HL-60 (cell line): ENCODE results near the gene KANSL1.

ENCODE experiments used
- DNase-seq, 2 experiments: peaks; one replicate each; pipeline ENCODE4 v3.0.0-alpha.2; 2010 to 2020; ENCODE audit warnings: low read depth in 1 of 2, low spot score in 1 of 2
- H3K27ac ChIP-seq: fragments of 250-450 bp; sonication (Bioruptor Pico); replicated peaks from 2 replicates; pipeline ENCODE4 v1.5.1; 2020; ENCODE audit warnings: mild to moderate bottlenecking, moderate library complexity
- H3K27me3 ChIP-seq: fragments of 250-450 bp; sonication (Bioruptor Pico); 2 replicates; pipeline ENCODE4 v1.5.1; 2021; ENCODE audit warnings: mild to moderate bottlenecking, moderate library complexity; ENCODE audit not compliant: insufficient read depth, poor library complexity, severe bottlenecking
- H3K4me3 ChIP-seq: replicated peaks from 2 replicates; pipeline ENCODE4 v1.5.1; 2011; ENCODE audit warnings: mild to moderate bottlenecking, control low read depth, low read length; ENCODE audit not compliant: insufficient read depth
- GABPA ChIP-seq: IDR thresholded peaks from 2 replicates; pipeline ENCODE4 v1.6.1; 2012; ENCODE audit warnings: low read depth
- POLR2AphosphoS5 ChIP-seq: IDR thresholded peaks from 2 replicates; pipeline ENCODE4 v1.6.1; 2012; ENCODE audit warnings: low read depth
- SPI1 ChIP-seq: IDR thresholded peaks from 2 replicates; pipeline ENCODE4 v1.6.1; 2012; ENCODE audit warnings: low read depth, mild to moderate bottlenecking, borderline replicate concordance
- TF ChIP-seq, protein P1 (sequence below): IDR thresholded peaks from 2 replicates; pipeline ENCODE4 v1.6.1; 2012; ENCODE audit warnings: low read depth; ENCODE audit not compliant: insufficient replicate concordance
- TF ChIP-seq, protein P2 (sequence below): IDR thresholded peaks from one replicate; pipeline ENCODE4 v1.5.1; 2011; ENCODE audit warnings: low read length, control low read depth, inconsistent platforms; ENCODE audit not compliant: insufficient read depth

Gene KANSL1

GRCh38 chr17:46151762-46152161 lies 41.5 kb downstream of the KANSL1 start:
- no peak overlapping the region for H3K27ac ChIP-seq
- H3K27me3 ChIP-seq = no peaks in the 10 kb centered on the region
- no peak overlapping the region for H3K4me3 ChIP-seq
- TF ChIP-seq, protein P1, sequence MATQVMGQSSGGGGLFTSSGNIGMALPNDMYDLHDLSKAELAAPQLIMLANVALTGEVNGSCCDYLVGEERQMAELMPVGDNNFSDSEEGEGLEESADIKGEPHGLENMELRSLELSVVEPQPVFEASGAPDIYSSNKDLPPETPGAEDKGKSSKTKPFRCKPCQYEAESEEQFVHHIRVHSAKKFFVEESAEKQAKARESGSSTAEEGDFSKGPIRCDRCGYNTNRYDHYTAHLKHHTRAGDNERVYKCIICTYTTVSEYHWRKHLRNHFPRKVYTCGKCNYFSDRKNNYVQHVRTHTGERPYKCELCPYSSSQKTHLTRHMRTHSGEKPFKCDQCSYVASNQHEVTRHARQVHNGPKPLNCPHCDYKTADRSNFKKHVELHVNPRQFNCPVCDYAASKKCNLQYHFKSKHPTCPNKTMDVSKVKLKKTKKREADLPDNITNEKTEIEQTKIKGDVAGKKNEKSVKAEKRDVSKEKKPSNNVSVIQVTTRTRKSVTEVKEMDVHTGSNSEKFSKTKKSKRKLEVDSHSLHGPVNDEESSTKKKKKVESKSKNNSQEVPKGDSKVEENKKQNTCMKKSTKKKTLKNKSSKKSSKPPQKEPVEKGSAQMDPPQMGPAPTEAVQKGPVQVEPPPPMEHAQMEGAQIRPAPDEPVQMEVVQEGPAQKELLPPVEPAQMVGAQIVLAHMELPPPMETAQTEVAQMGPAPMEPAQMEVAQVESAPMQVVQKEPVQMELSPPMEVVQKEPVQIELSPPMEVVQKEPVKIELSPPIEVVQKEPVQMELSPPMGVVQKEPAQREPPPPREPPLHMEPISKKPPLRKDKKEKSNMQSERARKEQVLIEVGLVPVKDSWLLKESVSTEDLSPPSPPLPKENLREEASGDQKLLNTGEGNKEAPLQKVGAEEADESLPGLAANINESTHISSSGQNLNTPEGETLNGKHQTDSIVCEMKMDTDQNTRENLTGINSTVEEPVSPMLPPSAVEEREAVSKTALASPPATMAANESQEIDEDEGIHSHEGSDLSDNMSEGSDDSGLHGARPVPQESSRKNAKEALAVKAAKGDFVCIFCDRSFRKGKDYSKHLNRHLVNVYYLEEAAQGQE = no peak
- no peak for TF ChIP-seq POLR2AphosphoS5
- TF ChIP-seq, protein P2, sequence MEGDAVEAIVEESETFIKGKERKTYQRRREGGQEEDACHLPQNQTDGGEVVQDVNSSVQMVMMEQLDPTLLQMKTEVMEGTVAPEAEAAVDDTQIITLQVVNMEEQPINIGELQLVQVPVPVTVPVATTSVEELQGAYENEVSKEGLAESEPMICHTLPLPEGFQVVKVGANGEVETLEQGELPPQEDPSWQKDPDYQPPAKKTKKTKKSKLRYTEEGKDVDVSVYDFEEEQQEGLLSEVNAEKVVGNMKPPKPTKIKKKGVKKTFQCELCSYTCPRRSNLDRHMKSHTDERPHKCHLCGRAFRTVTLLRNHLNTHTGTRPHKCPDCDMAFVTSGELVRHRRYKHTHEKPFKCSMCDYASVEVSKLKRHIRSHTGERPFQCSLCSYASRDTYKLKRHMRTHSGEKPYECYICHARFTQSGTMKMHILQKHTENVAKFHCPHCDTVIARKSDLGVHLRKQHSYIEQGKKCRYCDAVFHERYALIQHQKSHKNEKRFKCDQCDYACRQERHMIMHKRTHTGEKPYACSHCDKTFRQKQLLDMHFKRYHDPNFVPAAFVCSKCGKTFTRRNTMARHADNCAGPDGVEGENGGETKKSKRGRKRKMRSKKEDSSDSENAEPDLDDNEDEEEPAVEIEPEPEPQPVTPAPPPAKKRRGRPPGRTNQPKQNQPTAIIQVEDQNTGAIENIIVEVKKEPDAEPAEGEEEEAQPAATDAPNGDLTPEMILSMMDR = no peak
- DNase-seq = no peak

- DNase-seq = no peak
- TF ChIP-seq, protein P2 = no peak
- no peak for TF ChIP-seq SPI1
- no peak for TF ChIP-seq GABPA
- no peak for TF ChIP-seq POLR2AphosphoS5
- TF ChIP-seq, protein P1 = no peak
- Histone ChIP-seq H3K27me3 (no peaks in the 10 kb centered on the region), H3K27ac (no peak overlapping the region), H3K4me3 (no peak overlapping the region)
Observed at GRCh38 chr17:46150216-46150963, 42.8 kb downstream of the KANSL1 start.

DNA sequence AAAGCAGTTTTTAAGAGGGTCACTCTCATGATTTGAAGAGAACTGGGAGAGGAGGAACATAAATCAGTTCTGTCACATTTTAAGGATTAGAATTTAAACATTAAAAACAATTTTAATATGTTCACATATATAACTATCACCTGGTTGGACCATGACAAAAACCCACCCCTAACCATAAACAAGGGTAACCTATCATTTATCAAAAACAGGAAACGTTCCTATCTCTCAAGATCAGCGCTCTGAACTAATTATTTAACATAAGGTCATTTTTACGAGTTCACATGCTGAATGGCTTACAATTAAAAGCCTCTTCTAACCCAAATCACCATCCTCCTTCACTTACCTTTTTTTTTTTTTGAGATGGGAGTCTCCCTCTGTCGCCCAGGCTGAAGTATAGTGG lies 45.0 kb downstream of the KANSL1 start:
- no peaks in the 10 kb centered on the region for H3K27me3 ChIP-seq
- no peak for DNase-seq
- TF ChIP-seq, protein P1 = no peak
- no peak for TF ChIP-seq SPI1
- no peak overlapping the region for H3K4me3 ChIP-seq
- H3K27ac ChIP-seq = no peak overlapping the region
